GM20000 (cell line): ENCODE measurements around the gene MXRA8.

ENCODE experiments used
- DNase-seq: peaks from one replicate; pipeline ENCODE4 v3.0.0; 2012; ENCODE audit warnings: low spot score
- CTCF ChIP-seq: IDR thresholded peaks from 2 replicates; pipeline ENCODE4 v1.5.1; 2012; ENCODE audit warnings: mild to moderate bottlenecking, control low read depth; ENCODE audit errors: extremely low read depth, missing control alignments

Gene MXRA8

GRCh38 chr1:1397839-1398523, 39.6 kb upstream of the MXRA8 start:
- no peak for DNase-seq

GRCh38 chr1:1395166-1395565, 36.8 kb upstream of the MXRA8 start:
- no peak for TF ChIP-seq CTCF
- DNase-seq, result no peak

More at GRCh38 chr1:1397839-1398523, 39.6 kb upstream of the MXRA8 start:
- TF ChIP-seq CTCF, result no peak

- no peak for DNase-seq
- no peak for TF ChIP-seq CTCF
These were observed 35.8 kb upstream of the MXRA8 start for GRCh38 chr1:1394116-1394515.

- TF ChIP-seq CTCF, result no peak
These were observed 35.1 kb upstream of the MXRA8 start for GRCh38 chr1:1393428-1393827.

GRCh38 chr1:1393014-1393413, 34.7 kb upstream of the MXRA8 start:
- no peak for DNase-seq
- TF ChIP-seq CTCF, result no peak

More at GRCh38 chr1:1393428-1393827, 35.1 kb upstream of the MXRA8 start:
- no peak for DNase-seq

GRCh38 chr1:1391225-1391624, 32.9 kb upstream of the MXRA8 start:
- no peak for TF ChIP-seq CTCF
- no peak for DNase-seq

GRCh38 chr1:1390675-1391074, 32.3 kb upstream of the MXRA8 start:
- no peak for TF ChIP-seq CTCF
- no peak for DNase-seq
